Left renal pelvis (tissue), 4 donors: ENCODE results near the gene ATP6V1B1. TPM values are rescaled to one million over a fixed set of nuclear protein-coding genes. Genes with fewer than 3 reads are reported as not detected.

Experiments
- DNase-seq, 4 donors: peaks; one replicate each; pipeline ENCODE4 v3.0.0-alpha.2; 2013; ENCODE audit warnings: low read depth in 4 of 4, low spot score in 3 of 4
- polyA plus RNA-seq, 4 donors: library from polyadenylated mRNA; unstranded; fragments of 120-200 nt; gene quantifications; one replicate each; pipeline ENCODE4 v1.2.1, GENCODE V29; 2013; ENCODE audit not compliant: insufficient read length in 4 of 4

Gene ATP6V1B1
- polyA plus RNA-seq, result 10 to 100 TPM in 3 of 4 donors, 1 to 10 TPM in 1; 1.5 to 80.6 (median 64.2) TPM

GRCh38 chr2:70935468-70936164 lies at the start of gene ATP6V1B1:
ATP6V1B1 (plus strand) TSS chr2:70935900; CDS start chr2:70935955, 55 bp downstream.
- DNase-seq, result peak in 1 of 4 donors; percentile 27

- DNase-seq, result no peak
These were observed 49.1 kb upstream of the ATP6V1B1 start for GRCh38 chr2:70886541-70886987.

- DNase-seq, result no peak
These were observed 48.5 kb upstream of the ATP6V1B1 start for GRCh38 chr2:70887208-70887549.

- DNase-seq, result no peak
These were observed 48.0 kb upstream of the ATP6V1B1 start for GRCh38 chr2:70887550-70888246.

- DNase-seq, result no peak
These were observed 47.3 kb upstream of the ATP6V1B1 start for GRCh38 chr2:70888366-70888922.

- DNase-seq, result no peak
These were observed 46.6 kb upstream of the ATP6V1B1 start for GRCh38 chr2:70888923-70889715.

GRCh38 chr2:70889716-70890037 lies 46.0 kb upstream of the ATP6V1B1 start:
- DNase-seq, result no peak

GRCh38 chr2:70890469-70891065 lies 45.1 kb upstream of the ATP6V1B1 start:
- no peak for DNase-seq

GRCh38 chr2:70891572-70892357 lies 43.9 kb upstream of the ATP6V1B1 start:
- no peak for DNase-seq

GRCh38 chr2:70892750-70893149 lies 43.0 kb upstream of the ATP6V1B1 start:
- no peak for DNase-seq

- no peak for DNase-seq
These were observed 42.5 kb upstream of the ATP6V1B1 start for GRCh38 chr2:70893186-70893585.

GRCh38 chr2:70894765-70895164 lies 40.9 kb upstream of the ATP6V1B1 start:
- DNase-seq, result no peak

GRCh38 chr2:70895249-70895648 lies 40.5 kb upstream of the ATP6V1B1 start:
- no peak for DNase-seq

GRCh38 chr2:70895998-70896764 lies 39.5 kb upstream of the ATP6V1B1 start:
- DNase-seq, result no peak

- DNase-seq, result no peak
These were observed 38.9 kb upstream of the ATP6V1B1 start for GRCh38 chr2:70896765-70897202.

- DNase-seq, result no peak
These were observed 38.3 kb upstream of the ATP6V1B1 start for GRCh38 chr2:70897203-70897976.

- DNase-seq, result no peak
These were observed 37.8 kb upstream of the ATP6V1B1 start for GRCh38 chr2:70897977-70898226.

GRCh38 chr2:70898363-70899240 lies 37.1 kb upstream of the ATP6V1B1 start:
- DNase-seq, result no peak
